NOMO-1 treated with dmso at 0.1 percent for 144 hours (cell line): Measurements from ENCODE around the gene BCL2L13.

Experiments
- DNase-seq: peaks from one replicate; lab custom pipeline; 2025; ENCODE audit not compliant: unreplicated experiment; lab: John Stamatoyannopoulos, UW

The BCL2L13 gene

GRCh38 chr22:17778412-17778976 lies 139.9 kb downstream of the BCL2L13 start:
- no peak for DNase-seq

- no peak for DNase-seq
These were observed 140.9 kb downstream of the BCL2L13 start for GRCh38 chr22:17779286-17780115.

- no peak for DNase-seq
These were observed 141.7 kb downstream of the BCL2L13 start for GRCh38 chr22:17780116-17780740.
